HG03575 (cell line): Measurements from ENCODE around the gene CYGB.
"Not testable (repeated sequence)": the region's sequence is repeated elsewhere in the genome, so short reads cannot be mapped to it uniquely, and the experiment has no call there.

Experiments used
- ATAC-seq: cut with Tn5 transposase; IDR thresholded peaks from one replicate; pipeline ENCODE4 v1.9.1; 2021; ENCODE audit not compliant: unreplicated experiment, insufficient number of reproducible peaks, low FRiP score; ENCODE audit errors: extremely low read depth

Gene CYGB

DNA sequence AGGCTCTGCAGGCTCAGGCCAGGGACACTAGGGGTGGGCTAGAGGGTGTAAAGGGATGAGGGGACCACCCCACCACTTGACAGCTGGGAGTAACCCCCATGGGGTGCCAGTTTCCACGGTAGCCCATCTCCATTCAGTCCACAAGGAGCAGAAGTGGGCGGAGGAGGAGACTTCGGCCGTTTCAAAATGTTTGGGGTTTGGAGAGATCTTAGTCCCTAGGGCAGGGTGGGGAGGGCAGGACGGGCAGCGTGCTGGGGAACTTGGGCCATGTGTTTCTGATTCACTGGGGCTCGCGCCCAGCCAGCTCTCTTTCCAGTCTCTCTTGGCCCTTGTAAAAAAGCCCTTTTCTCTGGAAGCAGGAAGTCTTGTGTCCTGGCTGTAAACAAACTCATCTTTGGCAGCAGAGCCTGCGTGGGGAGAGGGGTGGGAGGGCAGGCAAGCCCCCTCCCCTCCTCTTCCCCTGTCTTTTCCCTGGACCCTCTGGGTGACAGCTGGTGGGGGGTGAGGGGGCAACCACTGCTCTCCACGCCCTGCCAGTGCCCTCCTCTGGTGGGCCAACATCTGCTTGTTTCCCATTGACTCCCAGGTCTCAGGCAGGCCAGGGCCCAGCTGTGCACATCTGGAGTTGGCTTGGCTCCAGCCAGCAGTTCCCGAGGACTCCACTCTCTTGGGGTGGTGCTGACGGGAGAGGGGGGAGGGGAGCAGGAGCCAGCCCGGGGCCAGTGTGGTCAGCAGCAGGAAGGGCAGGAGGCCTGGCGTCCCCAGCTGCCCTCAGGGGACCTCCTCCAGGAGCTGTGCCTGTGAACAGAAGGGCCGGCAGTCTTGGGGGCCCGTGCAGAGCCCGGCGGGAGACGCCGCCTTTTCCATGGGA is 8.1 kb downstream of the CYGB start:
- no peak for ATAC-seq

DNA sequence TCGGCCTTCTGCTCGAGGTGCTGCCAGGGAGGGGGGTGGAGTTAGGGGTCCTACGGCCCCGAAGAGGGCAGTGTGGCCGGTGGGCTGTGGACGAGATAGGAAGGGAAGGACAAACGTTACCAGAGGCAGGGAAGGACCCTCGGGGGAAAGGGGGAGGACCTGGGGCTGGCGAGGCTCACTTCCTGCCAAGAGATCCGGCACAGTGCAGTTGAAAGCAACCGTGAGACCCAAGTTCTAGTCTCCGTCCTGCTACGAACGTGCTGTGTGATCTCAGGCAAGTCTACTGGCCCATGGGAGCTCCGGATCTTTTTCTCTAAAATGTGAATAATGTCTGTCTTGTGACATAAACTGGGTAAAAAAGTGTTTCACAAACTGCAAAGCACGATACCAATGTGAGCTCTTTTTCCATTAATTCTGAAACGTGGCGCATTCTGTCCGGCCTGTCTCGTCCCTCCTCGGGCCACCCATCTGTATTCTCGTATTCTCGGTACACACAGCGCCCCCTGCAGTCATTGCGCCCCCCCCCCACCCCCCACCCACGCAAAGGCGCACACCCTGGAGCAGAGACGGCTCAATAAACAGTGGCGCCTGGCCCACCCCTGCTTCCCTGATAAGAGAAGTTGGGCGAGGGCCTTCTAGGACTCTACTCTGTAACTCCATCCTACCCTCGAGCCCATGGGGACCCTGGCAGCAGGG is 8.8 kb downstream of the CYGB start:
- ATAC-seq, result no peak

DNA sequence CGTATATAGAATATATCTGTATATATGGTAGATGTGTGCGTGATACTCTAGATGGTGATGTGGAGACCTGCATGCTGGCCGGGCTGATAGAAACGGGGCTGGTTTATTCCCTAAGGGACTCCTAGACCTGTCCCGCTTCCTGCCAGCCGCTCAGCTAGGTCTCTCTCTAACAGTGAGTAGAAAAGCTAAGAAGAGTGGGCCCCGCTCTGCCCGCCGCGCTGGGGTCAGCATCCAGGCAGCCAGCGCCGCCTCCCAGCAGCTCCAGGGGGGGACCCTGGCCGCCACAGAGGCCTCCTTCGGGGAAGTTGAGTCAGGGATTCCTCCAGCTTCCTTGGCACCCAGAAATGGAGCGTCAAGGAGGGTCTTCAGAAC is 9.4 kb downstream of the CYGB start:
- no peak for ATAC-seq

DNA sequence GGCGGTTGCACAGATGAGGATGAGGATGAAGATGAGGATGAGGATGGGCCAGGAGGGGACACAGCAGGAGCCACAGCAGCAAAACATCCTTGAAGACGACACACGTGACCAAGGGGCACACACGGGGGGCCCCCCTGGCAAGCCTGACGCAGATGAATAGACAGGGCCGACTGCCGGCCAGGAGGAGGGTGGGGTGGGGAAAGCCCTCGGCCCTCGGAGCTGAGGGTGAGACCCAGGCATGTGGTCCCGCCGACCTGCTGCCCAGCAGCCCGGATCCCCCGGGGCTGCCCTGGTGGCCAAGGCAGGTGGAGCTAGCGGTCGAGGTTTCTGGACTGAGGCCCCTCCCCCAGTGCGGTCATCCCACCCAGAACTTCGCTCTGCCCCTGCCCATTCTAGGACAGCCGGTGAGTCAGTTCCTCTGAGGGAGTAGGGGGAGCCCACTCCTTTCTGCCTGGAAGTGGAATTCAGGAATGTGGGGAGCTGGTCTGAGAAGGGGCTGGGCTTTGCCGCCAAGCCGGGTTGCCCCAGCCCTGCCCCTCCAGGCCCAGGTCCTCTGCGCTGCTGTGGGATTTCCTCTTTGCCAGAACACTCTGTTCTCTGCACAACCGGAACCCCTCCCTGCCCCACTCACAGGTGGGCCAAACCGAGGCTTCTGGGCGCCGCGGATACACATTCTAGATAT is 9.9 kb downstream of the CYGB start:
- no peak for ATAC-seq

DNA sequence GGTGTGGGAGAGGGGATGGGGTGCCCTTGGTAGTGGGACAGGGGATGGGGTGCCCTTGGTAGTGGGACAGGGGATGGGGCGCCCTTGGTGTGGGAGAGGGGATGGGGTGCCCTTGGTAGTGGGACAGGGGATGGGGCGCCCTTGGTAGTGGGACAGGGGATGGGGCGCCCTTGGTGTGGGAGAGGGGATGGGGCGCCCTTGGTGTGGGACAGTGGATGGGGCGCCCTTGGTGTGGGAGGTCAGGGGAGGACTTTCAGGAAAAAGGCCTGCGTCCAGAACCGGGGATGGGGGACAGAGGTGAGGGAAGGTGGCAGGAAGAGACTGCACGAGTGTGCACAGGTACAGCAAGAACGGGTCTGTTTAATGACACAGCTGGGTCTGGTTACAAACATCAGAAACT is 10.5 kb downstream of the CYGB start:
- not testable (repeated sequence) for ATAC-seq

DNA sequence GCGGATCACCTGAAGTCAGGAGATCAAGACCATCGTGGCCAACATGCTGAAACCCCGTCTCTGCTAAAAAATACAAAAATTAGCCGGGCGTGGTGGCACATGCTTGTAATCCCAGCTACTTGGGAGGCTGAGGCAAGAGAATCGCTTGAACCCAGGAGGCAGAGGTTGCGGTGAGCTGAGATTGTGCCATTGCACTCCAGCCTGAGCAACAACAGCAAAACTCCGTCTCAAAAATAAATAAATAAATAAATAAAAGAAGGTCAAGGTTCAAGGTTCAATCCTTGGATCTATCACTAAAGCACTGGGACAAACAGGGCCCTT is 12.0 kb downstream of the CYGB start:
- ATAC-seq, result not testable (repeated sequence)

DNA sequence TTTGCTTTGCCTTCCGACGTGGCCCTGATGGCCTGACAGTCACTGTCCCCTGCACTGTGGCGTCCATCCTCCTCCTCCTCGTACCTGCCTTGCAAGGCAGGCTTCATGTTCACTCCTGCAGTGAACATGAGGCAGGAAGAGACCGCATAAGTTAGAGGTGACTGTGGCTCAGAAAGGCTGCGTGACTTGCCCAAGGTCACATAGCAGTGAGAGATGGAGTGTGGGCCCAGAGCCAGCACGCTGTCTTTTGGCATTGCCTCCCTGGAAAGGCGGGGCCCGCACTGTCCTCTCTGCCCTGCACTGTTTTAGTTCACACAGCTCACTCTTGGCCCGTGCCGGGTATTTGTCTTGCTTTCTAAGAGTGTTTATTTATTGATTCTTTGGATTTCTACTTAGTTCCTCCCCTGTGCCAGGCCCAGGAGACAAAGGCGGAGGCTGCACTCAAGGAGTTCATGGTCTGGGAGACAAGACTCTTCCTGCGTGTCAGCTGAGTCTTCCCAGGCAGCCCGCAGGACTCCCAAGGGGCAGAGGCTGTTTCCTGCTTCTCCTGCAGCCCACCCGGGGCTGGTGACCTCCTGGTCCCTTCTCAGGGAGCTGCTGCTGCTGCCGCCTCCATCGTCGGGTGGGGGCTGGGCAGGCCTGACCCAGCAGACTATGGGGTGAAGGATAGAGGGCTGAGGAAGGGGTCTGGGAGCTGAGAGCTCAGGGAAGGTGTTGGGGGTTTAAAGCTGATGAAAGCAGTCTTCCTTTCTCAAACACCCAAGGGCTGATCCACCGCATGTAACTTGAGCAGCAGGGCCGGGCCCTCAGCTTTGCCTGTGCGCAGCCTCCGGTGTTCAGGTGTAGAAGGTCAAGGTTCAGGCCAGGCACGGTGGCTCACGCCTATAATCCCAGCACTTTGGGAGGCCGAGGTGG is 12.7 kb downstream of the CYGB start:
- ATAC-seq, result no peak

DNA sequence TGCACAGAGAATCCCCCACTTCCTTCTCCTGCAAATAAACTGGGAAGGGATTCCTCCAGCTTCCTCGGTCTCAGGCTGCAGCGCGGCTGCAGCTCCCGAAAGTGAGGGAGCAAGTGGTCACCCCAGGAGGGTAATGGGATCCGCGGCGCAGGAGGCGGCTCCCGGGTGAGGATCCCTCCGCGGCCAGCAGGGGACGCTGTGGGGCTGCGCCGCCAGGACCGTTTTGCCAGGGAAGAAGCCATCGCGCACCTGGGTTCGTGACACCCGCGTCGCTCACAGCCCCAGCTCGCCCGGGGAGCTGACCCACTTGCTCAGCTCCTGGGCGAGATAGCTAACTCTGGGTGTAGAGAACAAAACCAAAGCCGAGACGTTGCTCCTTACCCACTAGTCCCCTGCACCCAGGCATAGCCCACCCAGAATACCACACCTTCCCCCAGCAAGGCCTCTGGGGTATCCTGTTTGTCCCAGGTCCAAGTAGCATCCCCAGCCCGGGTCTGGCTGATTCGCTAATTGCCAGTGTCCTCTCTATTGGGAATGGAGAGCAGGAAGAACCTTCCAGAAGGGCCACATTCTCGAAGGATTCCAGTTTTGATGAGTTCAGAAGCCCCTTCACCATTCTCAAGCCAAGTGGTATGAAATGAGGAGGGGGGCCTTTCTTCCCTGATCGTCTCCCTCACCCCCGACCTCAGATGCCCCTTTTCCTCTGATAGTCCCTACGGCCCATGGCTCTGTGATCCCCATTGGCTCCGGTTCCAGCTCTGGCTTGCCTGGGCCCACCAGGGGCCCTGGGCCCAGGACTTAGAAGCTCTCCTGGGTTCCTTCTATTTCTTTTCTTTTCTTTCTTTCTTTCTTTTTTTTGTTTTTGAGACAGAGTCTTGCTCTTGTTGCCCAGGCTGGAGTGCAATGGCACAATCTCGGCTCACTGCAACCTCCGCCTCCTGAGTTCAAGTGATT is 14.1 kb downstream of the CYGB start:
- ATAC-seq, result no peak

DNA sequence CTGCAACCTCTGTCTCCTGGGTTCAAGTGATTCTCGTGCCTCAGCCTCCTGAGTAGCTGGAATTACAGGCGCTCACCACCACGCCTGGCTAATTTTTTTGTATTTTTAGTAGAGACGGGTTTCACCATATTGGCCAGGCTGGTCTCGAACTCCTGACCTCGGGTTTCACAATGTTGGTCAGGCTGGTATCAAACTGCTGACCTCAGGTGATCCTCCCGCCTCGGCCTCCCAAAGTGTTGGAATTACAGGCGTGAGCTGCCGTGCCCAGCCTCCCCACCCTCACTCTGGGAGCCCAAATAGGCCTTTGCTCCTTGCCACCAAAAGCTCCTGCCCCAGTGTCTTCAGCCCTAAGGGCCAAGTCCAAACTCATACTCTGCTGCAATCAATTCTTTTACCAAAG is 15.8 kb downstream of the CYGB start:
- not testable (repeated sequence) for ATAC-seq

DNA sequence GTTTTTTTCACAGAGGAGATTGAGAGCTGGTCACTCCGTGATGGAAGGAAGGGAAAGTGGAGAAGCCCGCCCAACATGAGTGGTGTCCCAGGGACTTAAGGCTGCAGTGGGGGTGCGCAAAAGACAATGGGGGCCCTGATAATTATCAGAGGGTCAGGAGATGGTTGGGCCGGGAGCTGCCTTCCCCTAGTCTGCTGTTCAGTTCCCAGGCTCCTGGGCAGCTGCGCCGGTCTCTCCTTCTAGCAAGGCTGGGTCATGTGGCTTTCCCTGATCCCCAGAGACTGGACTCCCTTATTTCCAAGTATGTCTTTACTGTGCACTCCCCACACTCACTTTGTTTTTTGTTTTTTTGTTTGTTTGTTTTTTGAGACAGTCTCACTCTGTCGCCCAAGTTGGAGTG is 16.2 kb downstream of the CYGB start:
- ATAC-seq, result no peak

DNA sequence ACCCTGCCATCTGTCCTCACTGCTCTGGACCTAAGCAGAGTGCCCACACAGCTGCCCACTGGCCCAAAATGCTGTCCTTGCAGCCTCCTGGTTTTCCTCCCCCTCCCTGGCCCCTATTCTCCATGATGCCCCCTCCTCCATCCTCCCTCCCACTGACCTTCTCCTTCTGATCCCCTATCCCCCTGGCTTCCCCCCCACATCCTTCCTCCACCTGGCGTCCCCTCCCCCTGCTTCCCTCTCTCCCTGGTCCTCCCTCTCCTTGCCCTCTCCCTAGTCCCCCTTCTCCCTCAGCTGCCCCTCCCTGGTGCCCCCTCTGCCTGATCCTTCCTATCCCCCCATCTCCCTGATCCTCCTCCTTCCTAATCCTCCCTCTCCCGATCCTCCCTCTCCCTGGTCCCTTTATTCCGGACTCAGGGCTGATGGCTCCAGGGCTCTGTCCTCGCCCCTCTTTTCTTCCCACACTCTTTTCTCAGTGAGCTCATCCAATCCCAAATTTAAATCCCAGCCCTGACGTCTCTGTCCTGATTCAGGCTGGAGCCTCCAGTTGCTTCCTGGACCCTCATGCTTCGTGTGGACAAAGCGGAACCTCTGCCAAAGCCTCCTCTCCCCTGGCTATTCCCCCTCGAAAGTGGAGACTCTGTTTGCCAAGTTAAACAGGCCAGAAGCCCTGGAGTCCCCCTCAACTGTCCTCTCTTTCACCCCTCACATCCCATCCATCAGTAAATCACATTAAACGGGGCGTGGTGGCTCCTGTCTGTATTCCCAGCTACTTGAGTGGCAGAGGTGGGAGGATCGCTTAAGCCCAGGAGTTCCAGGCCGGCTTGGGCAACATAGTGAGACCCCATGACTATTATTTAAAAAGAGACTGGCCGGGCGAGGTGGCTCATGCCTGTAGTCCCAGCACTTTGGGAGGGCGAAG is 18.2 kb downstream of the CYGB start:
- ATAC-seq, result no peak

DNA sequence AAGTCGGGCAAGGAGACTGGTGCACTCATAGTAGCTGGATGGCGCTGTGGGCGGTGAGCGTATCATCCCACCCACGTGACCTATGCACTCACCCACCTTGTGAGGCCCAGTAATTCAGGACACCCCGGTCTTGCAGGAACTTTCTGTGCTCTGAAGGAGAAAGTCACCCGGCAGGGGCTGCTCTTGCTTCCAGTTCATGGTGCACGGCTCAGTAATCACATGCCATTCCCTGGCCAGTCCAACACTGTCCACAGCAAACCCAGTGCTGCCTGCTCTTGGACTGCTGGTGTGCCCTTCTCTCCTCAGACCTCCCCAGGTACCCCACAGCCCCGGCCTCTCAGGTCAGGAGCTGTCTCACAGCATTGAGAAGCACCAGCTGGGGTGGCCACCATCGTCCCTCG is 19.9 kb downstream of the CYGB start:
- ATAC-seq, result no peak

DNA sequence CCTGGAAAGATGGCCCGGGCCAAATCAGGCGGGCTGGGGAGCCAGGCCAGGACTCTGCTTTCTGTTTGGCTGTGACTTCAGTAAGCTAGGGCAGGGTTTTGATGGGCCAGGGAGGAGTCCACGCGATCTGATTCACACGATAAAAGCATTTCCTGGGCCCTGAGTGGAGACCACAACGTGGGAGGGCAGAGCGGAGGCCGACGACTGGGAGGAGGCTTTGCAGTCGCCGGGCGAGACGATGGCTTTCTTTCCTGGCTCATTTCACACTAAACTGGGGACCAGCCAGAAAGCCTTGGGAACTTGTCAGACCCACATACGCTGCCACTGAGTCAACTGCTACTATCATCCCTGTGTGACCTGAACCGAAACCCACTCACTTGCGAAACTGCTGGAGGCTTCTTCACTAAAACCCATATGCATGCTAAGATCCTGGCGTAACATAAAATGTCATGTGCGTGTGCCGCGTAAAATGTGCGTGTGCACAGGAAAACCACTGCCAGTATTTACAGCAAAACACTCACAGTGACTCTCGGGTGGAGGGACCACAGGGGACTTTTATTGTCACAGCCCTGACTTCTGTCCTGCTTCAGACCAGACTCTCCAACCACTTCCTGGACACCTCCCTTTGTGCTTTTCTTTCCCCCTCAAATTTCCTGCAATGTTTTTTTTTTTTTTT is 22.1 kb downstream of the CYGB start:
- ATAC-seq, result no peak

DNA sequence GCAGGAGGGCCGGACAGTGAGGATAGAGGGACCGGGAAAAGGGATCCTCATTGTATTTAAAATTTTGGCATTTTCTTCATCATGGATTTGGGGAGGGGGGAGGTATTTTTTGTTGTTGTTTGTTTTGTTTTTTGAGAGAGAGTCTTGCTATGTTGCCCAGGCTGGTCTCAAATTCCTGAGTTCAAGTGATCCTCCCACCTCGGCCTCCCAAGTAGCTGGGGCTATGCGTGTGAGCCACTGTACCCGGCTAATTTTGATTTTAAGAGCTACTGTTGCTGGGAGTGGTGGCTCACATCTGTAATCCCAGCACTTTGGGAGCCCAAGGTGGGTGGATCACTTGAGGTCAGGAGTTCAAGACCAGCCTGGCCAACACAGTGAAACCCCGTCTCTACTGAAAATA is 23.2 kb downstream of the CYGB start:
- ATAC-seq, result not testable (repeated sequence)

DNA sequence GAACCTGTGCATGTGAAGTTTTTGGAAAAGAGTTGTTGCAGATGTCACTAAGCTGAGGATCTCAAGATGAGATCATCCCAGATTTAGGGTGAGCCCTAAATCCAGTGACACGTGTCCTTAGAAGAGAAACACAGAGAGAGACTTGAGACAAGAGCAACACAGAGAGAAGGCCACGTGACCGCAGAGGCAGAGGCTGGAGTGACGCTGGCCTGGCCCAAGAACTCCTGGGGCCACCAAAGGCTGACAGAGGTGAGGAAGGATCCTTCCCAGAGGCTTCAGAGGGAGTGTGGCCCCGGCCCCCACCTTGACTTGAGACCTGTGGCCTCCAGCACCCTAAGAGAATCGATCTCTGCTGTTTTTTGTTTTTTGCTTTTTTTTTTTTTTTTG is 24.2 kb downstream of the CYGB start:
- no peak for ATAC-seq

DNA sequence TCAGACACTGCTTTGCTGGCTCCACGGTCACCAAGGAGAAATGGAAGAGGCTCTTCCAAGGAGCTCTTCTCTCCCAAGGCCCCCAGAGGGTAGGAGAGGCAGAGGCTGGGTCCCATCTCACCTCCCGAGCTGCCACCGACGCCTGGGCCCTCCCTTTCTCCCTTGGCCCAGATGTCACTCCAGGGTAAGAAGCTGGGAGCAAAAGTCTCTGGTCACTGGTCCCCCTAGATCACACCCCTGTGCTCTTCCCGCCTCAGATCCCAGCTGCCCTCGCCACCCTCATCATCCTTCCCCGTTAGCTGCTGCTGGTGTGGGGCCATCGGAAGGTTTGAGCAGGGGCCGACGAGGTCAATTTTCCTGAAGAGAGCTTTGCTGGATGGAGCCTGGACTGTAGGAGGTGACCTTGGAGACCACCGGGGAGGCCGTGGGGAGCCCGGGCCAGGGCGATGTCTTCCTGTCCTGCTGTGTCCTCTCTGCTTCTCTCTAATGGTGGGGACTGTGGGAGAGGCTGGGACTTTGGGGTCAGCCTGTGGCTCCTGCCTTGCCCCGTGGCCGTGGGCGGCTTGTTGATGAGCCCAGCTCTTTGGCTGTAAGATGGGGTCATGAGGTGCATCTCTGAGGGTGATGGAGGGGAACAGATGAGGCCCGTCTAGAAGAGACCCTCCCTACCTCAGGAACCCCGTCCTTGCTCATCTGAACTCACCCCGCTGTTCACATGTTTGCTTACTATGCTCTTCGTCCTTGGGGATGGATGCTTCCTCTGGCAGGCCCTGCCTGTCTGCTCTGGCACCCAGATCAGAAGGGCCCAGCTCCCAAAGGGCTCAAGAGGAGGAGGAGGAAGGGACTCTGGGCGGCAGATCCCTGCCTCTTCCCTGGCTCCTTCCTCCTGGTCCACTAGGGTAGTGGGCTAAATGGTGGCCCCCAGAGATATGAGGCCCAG is 24.9 kb downstream of the CYGB start:
- ATAC-seq, result no peak
